ENCODE measurements around the gene S1PR4.

GRCh38 chr19:3185461-3186159 lies 7.0 kb downstream of the S1PR4 start, which contains the start of gene NCLN:
- TF ChIP-seq RAD21 (IDR thresholded peaks at IDR 0.05; ENCODE audit: low read depth) = no peak
- TF ChIP-seq MAX (IDR thresholded peaks at IDR 0.05) = peak; percentile 59
- TF ChIP-seq FOXM1 (IDR thresholded peaks at IDR 0.05; ENCODE audit: borderline replicate concordance, low read depth) = no peak
- TF ChIP-seq REST (IDR thresholded peaks at IDR 0.05; ENCODE audit: low read depth) = no peak
- TF ChIP-seq YY1 (IDR thresholded peaks at IDR 0.05; ENCODE audit: low read depth) = 0 out of 2 replicates have a peak, but pooled peaks have one; percentile 23
- peak; percentile 21; the same call in 1 of the 2 replicates for TF ChIP-seq EP300 (IDR thresholded peaks at IDR 0.05; ENCODE audit: borderline replicate concordance)
- peak; percentile 49 for TF ChIP-seq TCF12 (IDR thresholded peaks at IDR 0.05; ENCODE audit: low read depth)
- TF ChIP-seq CEBPB (IDR thresholded peaks at IDR 0.05) = no peak
- TF ChIP-seq NFIC (IDR thresholded peaks at IDR 0.05) = no peak
- TF ChIP-seq TAF1 (IDR thresholded peaks at IDR 0.05; ENCODE audit: low read depth) = peak; percentile 68; the same call in 1 of the 2 replicates
- no peak for TF ChIP-seq ZBTB7A (IDR thresholded peaks at IDR 0.05; ENCODE audit: low read depth)
- 0 out of 2 replicates have a peak, but pooled peaks have one; percentile 11 for TF ChIP-seq CREB1 (IDR thresholded peaks at IDR 0.05; ENCODE audit: low read depth)
- TF ChIP-seq EGR1 (IDR thresholded peaks at IDR 0.05) = no peak
- no peak for TF ChIP-seq USF1 (IDR thresholded peaks at IDR 0.05)

Data from Ishikawa (cell line).